ENCODE data around the gene TBC1D16. TPM values are rescaled to one million over a fixed set of nuclear protein-coding genes. Genes with fewer than 3 reads are reported as not detected.

TBC1D16 gene
- total RNA-seq, 2 experiments from 2014 or later, result 0.38 to 0.74 TPM

DNA sequence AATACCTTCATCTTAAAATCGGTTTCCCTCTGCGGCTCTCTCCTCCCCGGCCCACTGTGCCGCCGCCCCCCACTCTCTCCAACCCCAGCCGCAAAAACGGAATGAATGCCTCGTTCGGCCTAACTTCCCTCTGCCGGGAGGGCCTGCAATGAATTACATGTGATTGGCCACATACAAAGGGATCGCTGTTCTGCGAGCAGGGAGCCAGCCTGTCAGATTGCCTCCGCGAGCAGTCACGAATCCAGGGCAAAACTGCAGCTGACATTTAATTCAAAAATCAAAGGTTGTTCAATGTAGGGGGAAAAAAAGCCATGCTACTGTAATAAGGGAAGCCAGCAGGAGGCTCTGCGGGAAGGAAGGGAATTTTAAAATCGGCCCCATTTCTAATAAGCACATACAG lies 84.9 kb downstream of the TBC1D16 start:
- no peaks in the 10 kb centered on the region for H4K20me1 ChIP-seq (ENCODE audit: insufficient read depth, low read length)
- BruUV-seq (replicated peaks), result no TSS peak
- H3K36me3 ChIP-seq (ENCODE audit: insufficient read depth, low read length), result no peaks in the 10 kb centered on the region
- no peaks in the 10 kb centered on the region for H3K9me2 ChIP-seq (ENCODE audit: insufficient read depth, low read length)
- H3K79me2 ChIP-seq (ENCODE audit: insufficient read depth, low read depth, low read length), result no peaks in the 10 kb centered on the region
- H2AFZ ChIP-seq (ENCODE audit: low read length), result no peak overlapping the region
- no peak overlapping the region for H3K4me2 ChIP-seq (ENCODE audit: low read length)
- H3K27ac ChIP-seq (ENCODE audit: low read depth, low read length, poor library complexity, severe bottlenecking), result no peak overlapping the region
- no peaks in the 10 kb centered on the region for H3K9me3 ChIP-seq (ENCODE audit: low read length)
- no peak for DNase-seq (ENCODE audit: low spot score)
- TF ChIP-seq, protein P1, sequence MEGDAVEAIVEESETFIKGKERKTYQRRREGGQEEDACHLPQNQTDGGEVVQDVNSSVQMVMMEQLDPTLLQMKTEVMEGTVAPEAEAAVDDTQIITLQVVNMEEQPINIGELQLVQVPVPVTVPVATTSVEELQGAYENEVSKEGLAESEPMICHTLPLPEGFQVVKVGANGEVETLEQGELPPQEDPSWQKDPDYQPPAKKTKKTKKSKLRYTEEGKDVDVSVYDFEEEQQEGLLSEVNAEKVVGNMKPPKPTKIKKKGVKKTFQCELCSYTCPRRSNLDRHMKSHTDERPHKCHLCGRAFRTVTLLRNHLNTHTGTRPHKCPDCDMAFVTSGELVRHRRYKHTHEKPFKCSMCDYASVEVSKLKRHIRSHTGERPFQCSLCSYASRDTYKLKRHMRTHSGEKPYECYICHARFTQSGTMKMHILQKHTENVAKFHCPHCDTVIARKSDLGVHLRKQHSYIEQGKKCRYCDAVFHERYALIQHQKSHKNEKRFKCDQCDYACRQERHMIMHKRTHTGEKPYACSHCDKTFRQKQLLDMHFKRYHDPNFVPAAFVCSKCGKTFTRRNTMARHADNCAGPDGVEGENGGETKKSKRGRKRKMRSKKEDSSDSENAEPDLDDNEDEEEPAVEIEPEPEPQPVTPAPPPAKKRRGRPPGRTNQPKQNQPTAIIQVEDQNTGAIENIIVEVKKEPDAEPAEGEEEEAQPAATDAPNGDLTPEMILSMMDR (conservative IDR thresholded peaks at IDR 0.05; ENCODE audit: low read length), result no peak
- no peak for TF ChIP-seq EZH2phosphoT487 (IDR thresholded peaks at IDR 0.05; ENCODE audit: borderline replicate concordance, low read depth, low read length)
- no peak overlapping the region for H3K4me3 ChIP-seq (ENCODE audit: low read depth, low read length, poor library complexity, severe bottlenecking)
- intact Hi-C loops (cut with micrococcal nuclease; ENCODE audit: unreplicated experiment), result no loop called here
- H3K4me1 ChIP-seq (ENCODE audit: insufficient read depth, low read length, poor library complexity, severe bottlenecking), result no peaks in the 10 kb centered on the region
- POLR2A ChIA-PET, result no interaction called here
- CTCF ChIA-PET (ENCODE audit: unreplicated experiment), result no interaction called here

DNA sequence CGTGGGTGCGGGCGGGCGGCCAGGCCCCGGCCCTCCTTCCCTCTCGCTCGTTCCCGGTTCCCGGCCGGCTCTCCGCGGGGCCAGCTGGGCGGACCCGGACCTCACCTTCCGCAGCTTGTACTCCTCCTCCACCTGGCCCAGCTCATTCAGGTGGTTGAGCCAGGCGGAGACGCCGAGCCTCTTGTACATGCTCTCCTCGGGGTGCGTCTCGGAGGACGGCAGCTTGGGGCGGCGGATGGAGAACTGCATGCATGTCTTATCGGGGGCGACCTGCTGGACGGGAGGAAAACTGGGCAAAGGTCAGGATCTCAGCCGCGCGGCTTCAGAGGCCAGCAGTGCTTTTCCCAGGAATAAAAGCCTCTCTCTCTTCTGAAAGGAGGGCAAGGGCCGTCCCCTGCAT lies 85.4 kb downstream of the TBC1D16 start:
- intact Hi-C loops (cut with micrococcal nuclease; ENCODE audit: unreplicated experiment), result no loop called here
- TF ChIP-seq EZH2phosphoT487 (IDR thresholded peaks at IDR 0.05; ENCODE audit: borderline replicate concordance, low read depth, low read length), result no peak
- TF ChIP-seq, protein P1 (conservative IDR thresholded peaks at IDR 0.05; ENCODE audit: low read length), result no peak
- Histone ChIP-seq H3K9me2 (ENCODE audit: insufficient read depth, low read length) (no peaks in the 10 kb centered on the region), H3K4me3 (ENCODE audit: low read depth, low read length, poor library complexity, severe bottlenecking) (no peak overlapping the region), H3K36me3 (ENCODE audit: insufficient read depth, low read length) (no peaks in the 10 kb centered on the region), H3K9me3 (ENCODE audit: low read length) (no peaks in the 10 kb centered on the region), H3K27ac (ENCODE audit: low read depth, low read length, poor library complexity, severe bottlenecking) (no peak overlapping the region), H3K4me1 (ENCODE audit: insufficient read depth, low read length, poor library complexity, severe bottlenecking) (no peaks in the 10 kb centered on the region), H3K79me2 (ENCODE audit: insufficient read depth, low read depth, low read length) (no peaks in the 10 kb centered on the region), H4K20me1 (ENCODE audit: insufficient read depth, low read length) (no peaks in the 10 kb centered on the region), H3K4me2 (ENCODE audit: low read length) (no peak overlapping the region), H2AFZ (ENCODE audit: low read length) (no peak overlapping the region)
- BruUV-seq (replicated peaks), result no TSS peak
- ChIA-PET POLR2A (no interaction called here), CTCF (ENCODE audit: unreplicated experiment) (no interaction called here)
- DNase-seq (ENCODE audit: low spot score), result no peak

DNA sequence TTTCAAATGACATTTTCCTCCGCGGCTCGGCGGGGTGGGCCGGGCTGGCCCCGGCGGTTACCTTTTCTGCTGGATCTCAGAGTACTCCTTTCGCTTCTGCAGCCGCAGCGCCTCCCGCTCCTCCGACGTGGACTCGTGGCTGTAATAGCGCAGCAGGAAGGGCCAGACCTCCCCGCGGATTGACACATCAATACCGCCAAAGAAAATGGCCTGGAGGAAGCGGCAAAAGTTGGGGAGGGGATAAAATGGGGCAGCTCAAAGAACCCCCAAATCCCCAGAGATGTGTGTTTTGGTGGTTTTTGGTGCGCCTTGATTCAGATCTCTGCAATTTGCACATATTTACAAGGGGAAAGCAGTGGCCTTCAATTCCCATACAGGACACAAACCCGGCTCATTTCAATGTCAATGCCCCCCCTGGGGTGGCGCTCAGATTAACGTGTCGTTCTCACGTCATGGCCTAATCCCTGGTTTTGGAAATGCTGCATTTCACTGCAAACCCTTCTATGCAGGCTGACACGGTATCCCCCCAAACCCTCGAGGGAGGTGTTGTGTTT lies 85.9 kb downstream of the TBC1D16 start:
- CTCF ChIA-PET (ENCODE audit: unreplicated experiment), result no interaction called here
- no peaks in the 10 kb centered on the region for H3K9me3 ChIP-seq (ENCODE audit: low read length)
- H3K4me2 ChIP-seq (ENCODE audit: low read length), result no peak overlapping the region
- POLR2A ChIA-PET, result no interaction called here
- no peak for DNase-seq (ENCODE audit: low spot score)
- TF ChIP-seq, protein P1 (conservative IDR thresholded peaks at IDR 0.05; ENCODE audit: low read length), result no peak
- TF ChIP-seq EZH2phosphoT487 (IDR thresholded peaks at IDR 0.05; ENCODE audit: borderline replicate concordance, low read depth, low read length), result no peak
- H3K79me2 ChIP-seq (ENCODE audit: insufficient read depth, low read depth, low read length), result no peaks in the 10 kb centered on the region
- H2AFZ ChIP-seq (ENCODE audit: low read length), result no peak overlapping the region
- no peaks in the 10 kb centered on the region for H3K36me3 ChIP-seq (ENCODE audit: insufficient read depth, low read length)
- no peak overlapping the region for H3K27ac ChIP-seq (ENCODE audit: low read depth, low read length, poor library complexity, severe bottlenecking)
- intact Hi-C loops (cut with micrococcal nuclease; ENCODE audit: unreplicated experiment), result no loop called here
- no TSS peak for BruUV-seq (replicated peaks)
- no peaks in the 10 kb centered on the region for H3K4me1 ChIP-seq (ENCODE audit: insufficient read depth, low read length, poor library complexity, severe bottlenecking)
- no peaks in the 10 kb centered on the region for H3K9me2 ChIP-seq (ENCODE audit: insufficient read depth, low read length)
- no peak overlapping the region for H3K4me3 ChIP-seq (ENCODE audit: low read depth, low read length, poor library complexity, severe bottlenecking)
- H4K20me1 ChIP-seq (ENCODE audit: insufficient read depth, low read length), result no peaks in the 10 kb centered on the region

Data from OCI-LY7 (cell line).